Right lobe of liver (tissue), 4 donors: Measurements from ENCODE around the gene PLEKHM2.

Experiments
- POLR2A ChIP-seq: fragments of 450-650 bp; IDR thresholded peaks from one replicate; pipeline ENCODE4 v1.6.1; 2017; ENCODE audit warnings: antibody characterized with exemption, mild to moderate bottlenecking
- TF ChIP-seq, protein P1 (sequence below), 4 donors: fragments of 200-600 bp in 3 of 4; fragments of 450-650 bp in 1 of 4; IDR thresholded peaks; one replicate each; pipeline versions ENCODE4 v1.5.1 to v1.8.0; 2016 to 2022; ENCODE audit warnings: antibody characterized with exemption in 4 of 4, mild to moderate bottlenecking in 2 of 4
- donor health status: DM: no; HTN: no; CAD: no.
- donor health status: DM: no; HTN: no; CAD: no.
- donor health status: DM: no; HTN: yes; CAD: no.

GRCh38 chr1:15690317-15690716 lies 6.2 kb downstream of the PLEKHM2 start:
- TF ChIP-seq POLR2A: no peak
- TF ChIP-seq, protein P1, sequence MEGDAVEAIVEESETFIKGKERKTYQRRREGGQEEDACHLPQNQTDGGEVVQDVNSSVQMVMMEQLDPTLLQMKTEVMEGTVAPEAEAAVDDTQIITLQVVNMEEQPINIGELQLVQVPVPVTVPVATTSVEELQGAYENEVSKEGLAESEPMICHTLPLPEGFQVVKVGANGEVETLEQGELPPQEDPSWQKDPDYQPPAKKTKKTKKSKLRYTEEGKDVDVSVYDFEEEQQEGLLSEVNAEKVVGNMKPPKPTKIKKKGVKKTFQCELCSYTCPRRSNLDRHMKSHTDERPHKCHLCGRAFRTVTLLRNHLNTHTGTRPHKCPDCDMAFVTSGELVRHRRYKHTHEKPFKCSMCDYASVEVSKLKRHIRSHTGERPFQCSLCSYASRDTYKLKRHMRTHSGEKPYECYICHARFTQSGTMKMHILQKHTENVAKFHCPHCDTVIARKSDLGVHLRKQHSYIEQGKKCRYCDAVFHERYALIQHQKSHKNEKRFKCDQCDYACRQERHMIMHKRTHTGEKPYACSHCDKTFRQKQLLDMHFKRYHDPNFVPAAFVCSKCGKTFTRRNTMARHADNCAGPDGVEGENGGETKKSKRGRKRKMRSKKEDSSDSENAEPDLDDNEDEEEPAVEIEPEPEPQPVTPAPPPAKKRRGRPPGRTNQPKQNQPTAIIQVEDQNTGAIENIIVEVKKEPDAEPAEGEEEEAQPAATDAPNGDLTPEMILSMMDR (IDR thresholded peaks at IDR 0.05): no peak
